HepG2 (cell line): ENCODE results near the gene ELMOD3. TPM values are rescaled to one million over a fixed set of nuclear protein-coding genes. Genes with fewer than 3 reads are reported as not detected.

Experiments used
- AHDC1 ChIP-seq: sonication (generic); formaldehyde crosslinking; IDR thresholded peaks from 2 replicates; pipeline ENCODE4 v1.5.1; 2020; ENCODE audit warnings: mild to moderate bottlenecking, missing genetic modification reagents, borderline replicate concordance
- FOXA1 ChIP-seq, 2 experiments: fragments of 450-650 bp in 1 of 2; sonication (generic) in 1 of 2; formaldehyde crosslinking in 1 of 2; IDR thresholded peaks; 2 replicates each; pipeline versions ENCODE4 v1.4.0 to v1.6.1; 2016 to 2020; ENCODE audit warnings: missing genetic modification reagents in 1 of 2
- IKZF4 ChIP-seq: sonication (generic); formaldehyde crosslinking; IDR thresholded peaks from 2 replicates; pipeline ENCODE4 v1.5.1; 2020; ENCODE audit warnings: borderline replicate concordance, mild to moderate bottlenecking, low read depth, missing genetic modification reagents; ENCODE audit errors: not compliant biosample characterization
- MIER2 ChIP-seq: IDR thresholded peaks from 2 replicates; pipeline ENCODE4 v1.6.1; 2016; ENCODE audit warnings: missing biosample characterization, missing genetic modification reagents
- NFKBIZ ChIP-seq: IDR thresholded peaks from 2 replicates; pipeline ENCODE4 v1.6.1; 2018; ENCODE audit warnings: missing genetic modification reagents, missing compliant biosample characterization
- NR2F6 ChIP-seq, 2 experiments: IDR thresholded peaks; 2 replicates each; pipeline ENCODE4 v1.6.1; 2016; ENCODE audit warnings: antibody characterized with exemption in 1 of 2, mild to moderate bottlenecking in 1 of 2
- RBAK ChIP-seq: sonication (generic); formaldehyde crosslinking; IDR thresholded peaks from 2 replicates; pipeline ENCODE4 v1.5.1; 2020; ENCODE audit warnings: mild to moderate bottlenecking, missing genetic modification reagents
- SOX6 ChIP-seq, 2 experiments: fragments of 450-650 bp in 1 of 2; sonication (generic) in 1 of 2; formaldehyde crosslinking in 1 of 2; IDR thresholded peaks; 2 replicates each; pipeline versions ENCODE4 v1.4.0 to v1.6.1; 2017 to 2020; ENCODE audit warnings: antibody characterized with exemption in 1 of 2, mild to moderate bottlenecking in 1 of 2, missing genetic modification reagents in 1 of 2
- SP5 ChIP-seq: IDR thresholded peaks from 2 replicates; pipeline ENCODE4 v1.6.1; 2016; ENCODE audit warnings: low read depth, borderline replicate concordance
- TCF12 ChIP-seq, 2 experiments: fragments of 450-650 bp in 1 of 2; sonication (generic) in 1 of 2; formaldehyde crosslinking in 1 of 2; IDR thresholded peaks; 2 replicates each; pipeline versions ENCODE4 v1.6.1 to v1.8.0; 2017 to 2022; ENCODE audit warnings: antibody characterized with exemption in 1 of 2, mild to moderate bottlenecking in 1 of 2, missing genetic modification reagents in 1 of 2, moderate library complexity in 1 of 2
- TCF7 ChIP-seq: sonication (generic); IDR thresholded peaks from 2 replicates; pipeline ENCODE4 v1.6.1; 2016; ENCODE audit warnings: antibody characterized with exemption, low read depth
- ZMAT3 ChIP-seq: sonication (generic); formaldehyde crosslinking; conservative IDR thresholded peaks from 2 replicates; pipeline ENCODE4 v1.7.0; 2021; ENCODE audit warnings: missing genetic modification reagents
- ZNF225 ChIP-seq: sonication (generic); formaldehyde crosslinking; IDR thresholded peaks from 2 replicates; pipeline ENCODE4 v1.4.0; 2020; ENCODE audit warnings: mild to moderate bottlenecking, missing genetic modification reagents
- ZNF232 ChIP-seq: sonication (generic); formaldehyde crosslinking; IDR thresholded peaks from 2 replicates; pipeline ENCODE4 v1.4.0; 2020; ENCODE audit warnings: missing genetic modification reagents, borderline replicate concordance
- ZNF235 ChIP-seq: sonication (generic); formaldehyde crosslinking; IDR thresholded peaks from 2 replicates; pipeline ENCODE4 v1.8.1; 2023; ENCODE audit warnings: mild to moderate bottlenecking, missing genetic modification reagents, borderline replicate concordance
- ZNF362 ChIP-seq: sonication (generic); formaldehyde crosslinking; IDR thresholded peaks from 2 replicates; pipeline ENCODE4 v1.4.0; 2020; ENCODE audit warnings: missing genetic modification reagents, mild to moderate bottlenecking, borderline replicate concordance
- ZNF546 ChIP-seq: sonication (generic); formaldehyde crosslinking; conservative IDR thresholded peaks from 2 replicates; pipeline ENCODE4 v1.8.1; 2023; ENCODE audit warnings: mild to moderate bottlenecking, missing genetic modification reagents
- ZNF740 ChIP-seq: sonication (generic); formaldehyde crosslinking; IDR thresholded peaks from 2 replicates; pipeline ENCODE4 v1.4.0; 2020; ENCODE audit warnings: missing genetic modification reagents
- ZNF749 ChIP-seq: sonication (generic); formaldehyde crosslinking; IDR thresholded peaks from 2 replicates; pipeline ENCODE4 v1.8.0; 2022; ENCODE audit warnings: mild to moderate bottlenecking, missing genetic modification reagents, moderate library complexity, borderline replicate concordance
- ZNF773 ChIP-seq: sonication (generic); formaldehyde crosslinking; IDR thresholded peaks from 2 replicates; pipeline ENCODE4 v1.4.0; 2020; ENCODE audit warnings: missing genetic modification reagents, borderline replicate concordance
- ZNF792 ChIP-seq: IDR thresholded peaks from 2 replicates; pipeline ENCODE4 v1.6.1; 2016
- polyA plus RNA-seq, 8 experiments: library from polyadenylated mRNA; depleted of rRNA in 3 of 8; stranded (reverse) in 7 of 8; unstranded in 1 of 8; fragments of >200 nt; fragmentation: Illumina TruSeq in 4 of 8; extraction: Trizol in 4 of 8; gene quantifications; 2 replicates each; pipeline versions ENCODE4 v1.2.1 to v1.2.3, GENCODE V29; 2011 to 2016; ENCODE audit warnings: low read depth in 4 of 8, missing spikeins in 1 of 8, mixed read lengths in 1 of 8; ENCODE audit not compliant: insufficient read depth in 1 of 8
- total RNA-seq, 5 experiments: library from RNA; depleted of rRNA; stranded (reverse); fragments of >200 nt; fragmentation: Illumina TruSeq; extraction: Trizol; gene quantifications; 2 replicates each; pipeline ENCODE4 v1.2.3, GENCODE V29; 2016; ENCODE audit warnings: low read depth in 1 of 5

Gene ELMOD3
- total and polyA plus RNA-seq, 2 of the 13 experiments (the other 11 are each of a cell fraction or from before 2014, with no cell fraction given): 13.3 to 19.5 TPM

- TF ChIP-seq FOXA1 (IDR thresholded peaks at IDR 0.05) (no peak), FOXA1 (CRISPR knock-in tag; IDR thresholded peaks at IDR 0.05) (peak; percentile 18; the same call in 1 of the 2 replicates), ZNF740 (0 out of 2 replicates have a peak, but pooled peaks have one; percentile 49), ZMAT3 (CRISPR knock-in tag) (peak; percentile 92; the same call in 1 of the 2 replicates), ZNF232 (CRISPR knock-in tag) (peak; percentile 91; the same call in 1 of the 2 replicates), ZNF792 (CRISPR knock-in tag) (peak; percentile 57; the same call in 1 of the 2 replicates), ZNF362 (peak; percentile 80; the same call in 1 of the 2 replicates), SP5 (CRISPR knock-in tag) (peak; percentile 97), ZNF546 (peak; percentile 92), ZNF773 (peak; percentile 95; the same call in 1 of the 2 replicates), TCF12 (IDR thresholded peaks at IDR 0.05) (no peak), TCF12 (CRISPR knock-in tag; IDR thresholded peaks at IDR 0.05) (0 out of 2 replicates have a peak, but pooled peaks have one; percentile 68), AHDC1 (CRISPR knock-in tag) (peak; percentile 61), RBAK (CRISPR knock-in tag) (no peak; the same call in 1 of the 2 replicates), NFKBIZ (CRISPR knock-in tag) (peak; percentile 95), ZNF225 (CRISPR knock-in tag) (peak; percentile 98), ZNF235 (CRISPR knock-in tag) (0 out of 2 replicates have a peak, but pooled peaks have one; percentile 75), ZNF749 (CRISPR knock-in tag) (peak; percentile 22; the same call in 1 of the 2 replicates), TCF7 (no peak), MIER2 (peak; percentile 84), IKZF4 (CRISPR knock-in tag) (no peak), NR2F6 (IDR thresholded peaks at IDR 0.05) (peak; percentile 37; the same call in 1 of the 2 replicates), NR2F6 (CRISPR knock-in tag; IDR thresholded peaks at IDR 0.05) (peak; percentile 53), SOX6 (IDR thresholded peaks at IDR 0.05) (no peak), SOX6 (CRISPR knock-in tag; IDR thresholded peaks at IDR 0.05) (peak; percentile 83)
Observed at GRCh38 chr2:85327822-85328617, 26.5 kb upstream of the ELMOD3 start, which contains the start of gene TGOLN2 (continued).
